GM21381 (cell line): ENCODE data around the gene SALL2.

Experiments used
- ATAC-seq: cut with Tn5 transposase; IDR thresholded peaks from one replicate; pipeline ENCODE4 v1.9.1; 2021; ENCODE audit warnings: mild to moderate bottlenecking, moderate library complexity; ENCODE audit not compliant: unreplicated experiment

Gene SALL2

DNA sequence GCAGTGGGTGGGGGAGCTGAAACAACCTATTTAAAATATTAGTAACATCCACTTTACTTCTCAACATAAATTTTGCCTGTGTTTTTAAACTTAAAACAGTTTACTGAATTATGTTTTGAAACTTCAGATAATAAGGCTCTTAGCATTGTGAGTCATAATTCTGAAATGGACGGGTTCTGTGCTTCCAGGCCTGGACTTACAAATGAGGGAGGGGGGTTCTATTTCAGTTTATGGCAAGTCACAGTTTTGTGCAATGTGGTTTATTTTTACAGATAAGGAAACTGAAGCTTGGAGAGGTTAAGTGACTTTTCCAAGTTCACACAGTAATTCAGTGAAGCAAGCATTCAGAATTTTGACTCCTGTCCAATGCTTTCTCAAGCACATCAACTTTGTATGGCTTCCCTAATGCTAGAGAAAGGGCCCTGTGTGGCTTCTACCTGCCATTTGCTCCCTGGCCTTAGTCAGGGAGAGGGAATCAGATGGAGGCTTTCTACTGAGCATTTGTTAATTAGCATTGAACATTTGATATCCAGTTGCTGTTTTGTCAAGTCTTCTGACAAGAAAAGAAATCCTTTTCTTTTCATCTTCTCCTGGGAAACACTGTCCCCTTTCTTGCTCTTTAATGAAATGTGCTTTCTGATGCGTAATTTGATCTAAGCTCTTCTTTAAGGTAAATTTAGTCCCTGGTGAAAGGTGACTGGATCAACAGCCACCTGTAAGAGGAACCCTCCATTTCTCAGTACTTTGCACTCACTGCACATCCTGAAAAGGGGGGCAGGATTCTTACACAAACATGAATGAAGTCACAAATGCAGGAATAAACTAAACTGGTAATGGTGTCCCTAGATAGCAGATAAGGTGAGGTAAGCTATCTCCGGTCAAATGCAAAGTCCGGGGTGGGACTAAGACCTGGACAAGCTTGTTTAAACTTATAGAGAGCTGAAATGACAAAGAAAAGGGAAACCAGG lies 2.5 kb upstream of the SALL2 start:
- ATAC-seq: no peak

DNA sequence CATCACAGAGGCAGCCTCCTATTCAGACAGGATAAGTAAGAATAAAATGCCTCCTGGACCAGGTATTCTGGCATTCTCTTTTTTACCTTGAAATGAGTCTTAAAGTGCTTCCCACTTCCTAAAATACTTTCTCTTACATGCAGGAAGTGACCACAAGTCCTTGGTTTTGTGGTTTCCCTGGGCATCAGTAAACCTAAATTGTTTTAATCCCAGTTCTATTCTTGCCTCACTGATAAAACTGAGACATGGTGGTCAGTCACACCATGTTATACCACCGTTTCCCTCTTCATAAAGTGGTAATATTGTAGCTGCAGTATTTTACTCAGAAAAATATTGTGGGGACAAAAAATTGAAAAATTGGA lies 1.2 kb upstream of the SALL2 start:
- ATAC-seq: no peak

DNA sequence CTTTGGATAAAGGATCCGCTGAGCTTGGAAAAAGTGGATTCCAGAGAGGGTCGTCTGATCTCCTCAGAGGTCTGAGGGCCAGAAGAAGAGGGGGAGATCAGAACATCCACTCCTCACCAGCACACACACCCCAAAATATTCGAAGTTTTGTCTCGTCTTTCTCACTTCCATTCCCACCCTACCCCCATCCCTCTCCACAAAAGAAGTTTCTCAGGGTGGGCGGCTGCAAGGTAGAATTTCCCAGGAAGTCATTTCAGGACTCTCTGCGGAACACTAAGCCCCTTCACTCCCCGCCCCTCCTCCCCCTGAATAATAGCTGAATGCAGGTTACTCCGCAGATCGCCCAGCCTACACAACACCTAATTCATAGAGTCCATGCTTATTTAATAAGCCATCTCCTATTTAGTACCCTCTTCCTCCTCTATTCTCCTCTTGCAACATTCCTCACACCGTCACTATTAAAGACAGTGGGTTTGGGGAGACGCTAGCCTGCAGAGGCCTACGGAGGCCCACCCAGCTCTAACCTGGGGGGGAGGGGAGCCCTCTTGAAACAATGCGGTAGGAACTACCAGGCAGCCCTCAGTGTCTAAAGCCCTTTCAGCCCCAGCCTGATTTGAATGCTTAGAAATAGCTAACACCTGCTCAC lies 649 bp upstream of the SALL2 start:
- ATAC-seq: no peak

DNA sequence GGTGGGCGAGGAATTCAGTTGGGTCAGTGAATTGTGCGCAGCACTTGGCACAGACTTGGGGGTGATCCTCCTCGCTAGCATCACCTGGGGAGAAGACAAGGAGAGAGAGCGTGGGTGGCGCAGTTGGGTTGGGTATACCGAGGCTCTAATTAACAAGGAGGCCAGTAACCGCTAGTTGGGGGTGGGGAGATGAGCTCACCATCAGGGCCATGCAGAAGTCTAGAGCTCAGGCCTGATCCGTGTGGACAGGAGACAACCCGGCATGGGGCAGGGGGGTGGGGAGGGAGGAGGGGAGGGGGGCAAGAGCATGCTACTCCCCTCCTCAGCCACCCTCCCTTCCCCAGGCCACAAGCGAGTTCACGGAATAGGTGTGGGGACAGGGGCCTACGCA lies 580 bp downstream of the SALL2 start:
- no peak for ATAC-seq

DNA sequence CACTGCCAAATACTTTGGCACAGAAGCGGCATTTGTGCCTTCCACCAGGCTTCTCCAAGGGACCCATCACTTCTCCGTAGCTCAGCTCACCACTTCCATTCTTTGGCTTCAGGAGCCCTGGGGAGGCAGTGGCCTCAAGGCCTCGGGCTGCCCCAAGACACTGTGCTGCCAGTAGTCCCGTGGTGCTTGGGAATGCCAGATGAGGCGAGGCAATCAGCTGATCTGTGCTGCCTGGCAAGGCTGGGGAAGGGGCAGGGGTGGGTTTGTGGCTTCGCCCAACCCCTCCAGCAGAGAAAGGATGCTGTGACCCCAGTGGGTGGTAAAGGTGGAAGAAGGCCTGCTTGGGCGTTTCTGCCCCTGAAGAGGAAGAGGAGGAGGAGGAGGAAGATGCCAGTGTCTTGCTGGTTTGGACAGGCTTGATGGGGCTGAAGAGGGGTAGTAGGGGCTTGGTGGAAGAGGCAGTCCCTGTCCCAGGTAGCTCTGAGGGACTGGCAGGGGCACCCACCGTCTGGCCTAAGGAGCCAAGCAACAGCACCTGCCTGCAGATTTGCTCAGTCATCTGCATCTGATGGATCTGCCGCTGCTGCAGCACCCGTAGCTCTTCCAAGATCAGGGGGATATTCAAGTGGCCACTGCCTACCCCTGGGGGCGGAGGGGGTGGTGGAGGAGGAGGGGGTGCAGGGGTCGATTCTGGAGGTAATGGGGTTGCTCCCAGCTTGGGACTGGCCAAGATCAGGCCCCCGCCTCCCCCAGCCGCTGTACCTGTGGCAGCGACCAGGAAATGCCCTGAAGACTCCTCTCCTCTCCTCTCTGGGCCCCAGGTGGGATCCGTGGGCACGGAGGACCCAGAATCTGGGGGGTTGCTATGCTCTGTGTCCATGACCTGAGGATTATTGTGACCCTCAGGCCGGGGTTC lies 1.3 kb downstream of the SALL2 start:
- ATAC-seq: no peak

DNA sequence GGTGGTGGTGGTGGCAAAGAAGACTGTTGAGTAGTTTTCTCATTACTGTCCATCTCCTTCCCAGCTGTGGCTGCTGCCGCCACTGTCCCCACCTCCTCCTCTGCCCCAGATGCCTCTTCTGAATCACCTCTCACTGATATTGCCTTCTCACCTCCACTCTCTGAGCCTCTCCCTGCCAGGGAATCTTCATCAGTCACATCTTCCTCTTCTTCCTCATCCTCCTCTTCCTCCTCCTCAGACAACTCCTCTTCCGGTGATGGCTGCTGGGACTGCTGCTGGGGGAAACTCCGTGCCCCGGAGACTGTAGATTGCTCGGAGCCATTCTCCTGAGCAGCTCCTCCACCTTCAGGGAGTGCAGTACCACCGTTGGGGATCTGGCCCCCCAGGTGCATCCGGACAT lies 2.9 kb downstream of the SALL2 start:
- no peak for ATAC-seq

DNA sequence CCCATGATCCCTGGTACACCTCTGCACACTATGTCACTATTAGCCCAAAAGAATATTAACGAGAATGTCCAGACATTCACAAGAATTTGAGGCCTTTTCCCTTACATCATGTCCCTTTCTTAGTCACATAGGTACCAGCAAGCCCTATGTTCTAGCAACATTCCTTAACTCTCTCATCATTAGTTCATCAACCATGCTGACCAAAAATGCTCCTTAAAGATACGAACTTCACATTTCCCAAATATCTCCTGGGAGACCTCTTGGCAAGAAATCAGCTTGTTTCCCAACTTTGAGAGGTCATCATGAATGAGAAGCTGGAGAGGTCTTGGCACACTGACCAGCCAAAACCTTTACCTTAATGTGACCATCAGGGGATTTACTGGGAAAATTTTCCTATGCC lies 4.6 kb downstream of the SALL2 start:
- ATAC-seq: no peak

DNA sequence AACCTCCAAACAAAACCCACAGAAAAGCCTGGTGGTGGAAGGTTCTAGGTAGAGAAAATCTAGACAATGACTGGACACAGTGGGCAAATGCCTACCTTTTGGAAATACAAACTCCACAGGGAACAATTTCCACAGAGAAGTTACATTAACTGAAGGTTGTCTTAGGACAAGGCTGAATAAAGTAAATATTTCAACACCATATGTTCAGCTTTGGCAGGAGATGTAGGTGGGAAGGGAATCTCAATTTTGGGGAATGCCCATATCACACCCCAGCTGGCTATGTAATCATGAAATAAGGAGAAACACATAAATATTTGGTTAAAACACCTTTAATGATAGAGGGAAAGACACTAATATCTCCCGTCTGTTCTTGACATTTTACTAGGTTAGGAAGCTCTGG lies 5.4 kb downstream of the SALL2 start:
- no peak for ATAC-seq

DNA sequence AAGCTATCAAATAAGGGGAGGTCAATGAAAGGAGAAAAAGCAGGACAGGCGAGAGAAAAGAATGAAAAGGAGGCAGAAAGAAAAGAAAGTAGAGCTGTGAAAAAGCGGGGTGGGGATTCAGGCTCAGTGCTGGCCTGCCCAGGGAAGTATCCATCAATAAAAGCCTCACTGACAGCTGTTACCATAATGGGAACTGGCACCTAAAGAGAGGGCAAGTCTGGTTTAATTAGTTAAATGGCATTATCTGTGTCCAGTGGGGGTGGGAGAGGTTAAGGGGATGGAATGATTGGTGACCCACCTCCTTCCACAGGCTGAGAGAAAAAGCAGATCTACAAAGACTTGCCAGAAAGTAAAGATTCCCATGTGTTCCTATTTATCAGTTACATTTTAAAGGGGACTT lies 7.4 kb downstream of the SALL2 start:
- ATAC-seq: no peak

DNA sequence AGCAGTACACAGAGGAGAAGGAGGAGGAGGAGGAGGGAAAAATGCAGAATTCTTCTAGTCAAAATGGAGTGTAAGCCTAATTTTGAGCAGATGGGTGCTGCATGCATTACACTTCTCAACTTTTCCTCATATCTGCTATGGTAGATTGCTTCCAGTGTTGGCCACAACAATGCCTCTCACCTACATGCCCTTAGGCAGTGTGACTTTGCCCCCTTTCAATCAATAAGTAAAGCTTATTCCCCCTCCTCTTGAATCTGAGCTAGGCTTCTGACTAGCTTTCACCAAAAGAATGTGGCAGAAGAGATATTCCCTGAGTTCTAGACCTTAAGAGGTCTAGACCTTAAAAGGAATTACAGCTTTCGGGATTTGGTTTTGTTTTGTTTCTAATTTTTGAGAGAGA lies 11.8 kb downstream of the SALL2 start:
- no peak for ATAC-seq

DNA sequence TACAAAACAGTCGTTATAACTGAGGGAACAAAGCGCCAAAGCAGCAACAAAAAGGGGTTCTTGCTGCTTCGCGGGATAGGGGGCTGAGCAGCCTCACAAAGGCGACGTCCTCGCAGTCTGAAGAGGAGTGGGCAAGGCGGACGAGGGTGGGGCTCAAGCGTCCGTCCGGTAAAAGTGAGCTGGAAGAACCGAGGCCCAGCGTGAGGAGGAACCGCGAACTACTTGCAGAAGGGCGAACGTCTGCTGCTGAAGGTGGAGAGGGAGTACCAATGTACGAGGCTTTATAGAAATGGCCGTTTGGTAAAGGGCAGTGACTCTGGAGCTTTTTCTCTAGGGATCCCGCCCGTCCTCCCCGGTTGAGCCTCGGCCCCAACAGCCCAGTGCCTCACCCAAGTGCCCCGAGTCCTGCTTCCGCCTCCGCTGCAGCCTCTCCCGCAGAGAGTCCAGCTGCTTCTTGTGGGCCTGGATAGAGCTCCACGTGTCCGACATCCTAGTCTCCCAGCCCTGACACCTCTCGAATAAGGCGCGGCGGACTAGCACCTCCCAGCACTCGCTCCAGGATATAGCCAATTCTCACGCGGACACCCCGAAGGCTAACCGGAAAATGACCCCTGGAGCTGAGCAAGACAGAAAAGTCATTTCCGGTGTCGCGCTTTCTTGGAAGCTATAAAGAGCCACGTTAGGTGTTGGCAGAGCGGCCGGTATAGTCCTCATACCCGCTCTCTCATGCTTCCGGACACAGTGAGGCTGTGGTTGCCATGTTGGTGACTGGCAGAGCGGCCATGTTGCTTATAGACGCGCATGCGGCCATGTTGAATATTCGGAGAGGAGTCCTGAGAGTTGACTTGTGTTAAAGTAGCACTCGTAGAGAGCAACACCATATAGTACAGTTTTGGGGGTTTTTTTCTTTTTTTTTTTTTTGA lies 15.2 kb downstream of the SALL2 start, which contains the start of gene METTL3:
METTL3 (minus strand) TSS at position 606 of the 923 bp plus-strand sequence; CDS start at position 489, 117 bp downstream.
- ATAC-seq: peak; percentile 97

DNA sequence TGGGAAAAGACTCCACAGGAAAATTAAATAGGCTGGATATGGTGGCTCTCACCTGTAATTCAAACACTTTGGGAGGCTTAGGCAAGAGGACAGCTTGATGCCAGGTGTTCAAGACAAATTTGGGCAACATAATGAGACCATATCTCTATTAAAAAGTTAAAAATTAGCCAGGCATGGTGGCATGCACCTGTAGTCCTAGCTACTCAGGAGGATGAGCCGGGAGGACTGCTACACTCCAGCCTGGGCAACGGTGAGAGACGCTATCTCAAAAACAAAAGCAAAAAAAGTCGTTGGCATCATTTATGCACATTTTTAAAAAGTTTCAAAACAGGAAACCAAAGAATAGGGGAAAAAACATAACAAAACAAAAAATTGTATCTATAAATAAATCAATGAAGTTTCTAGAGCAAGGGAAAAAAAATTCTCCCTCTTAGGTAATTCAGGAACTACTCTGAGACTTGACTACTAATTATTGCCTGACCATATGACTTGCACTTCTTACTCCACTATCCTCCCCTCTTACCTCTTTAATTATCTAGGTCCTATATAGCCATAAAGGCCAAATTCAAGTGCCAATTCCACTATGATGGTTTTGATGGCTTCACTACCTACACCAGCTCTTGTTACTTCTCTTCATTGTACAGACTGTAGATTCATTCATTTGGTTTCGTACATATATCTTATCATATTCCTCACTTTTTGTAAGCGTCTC lies 16.6 kb downstream of the SALL2 start:
- no peak for ATAC-seq

DNA sequence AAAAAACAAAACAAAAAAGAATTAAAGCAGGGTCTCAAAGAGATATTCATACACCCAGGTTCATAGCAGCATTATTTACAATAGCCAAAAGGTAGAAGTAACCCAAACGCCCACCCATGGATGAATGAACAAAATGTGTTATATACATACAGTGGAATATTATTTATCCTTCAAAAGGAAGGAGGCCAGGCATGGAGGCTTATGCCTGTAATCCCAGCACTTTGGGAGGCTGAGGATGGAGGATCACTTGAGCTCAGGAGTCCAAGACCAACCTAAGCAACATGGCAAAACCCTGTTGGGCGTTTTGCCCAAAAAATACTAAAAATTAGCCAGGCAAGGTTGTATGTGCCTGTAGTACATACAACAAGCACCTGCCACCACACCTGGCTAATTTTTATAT lies 19.6 kb downstream of the SALL2 start:
- no peak for ATAC-seq

DNA sequence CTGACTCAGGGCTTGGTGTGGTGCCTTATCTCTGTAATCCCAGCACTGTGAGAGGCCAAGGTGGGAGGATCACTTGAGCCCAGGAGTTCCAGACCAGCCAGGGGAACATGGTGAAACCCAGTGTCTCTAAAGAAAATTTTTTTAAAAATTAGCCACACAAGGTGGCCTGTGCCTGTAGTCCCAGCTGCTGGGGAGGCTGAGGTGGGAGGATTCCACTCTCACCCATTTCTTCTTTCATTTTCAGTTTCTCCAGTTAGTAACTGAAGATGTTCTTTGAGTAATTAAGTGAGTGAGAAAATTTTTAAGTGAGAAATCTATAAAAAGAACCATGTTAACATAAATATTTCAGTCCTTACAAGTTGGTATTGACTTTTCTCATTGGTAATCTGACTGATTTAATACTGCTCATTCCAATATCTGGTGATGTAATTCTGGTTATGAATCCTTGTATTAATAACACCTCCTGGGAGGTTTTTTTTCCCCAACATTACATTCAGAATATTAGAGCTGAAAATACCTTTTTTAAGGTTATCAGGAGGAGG lies 21.1 kb downstream of the SALL2 start:
- peak; percentile 83 for ATAC-seq

DNA sequence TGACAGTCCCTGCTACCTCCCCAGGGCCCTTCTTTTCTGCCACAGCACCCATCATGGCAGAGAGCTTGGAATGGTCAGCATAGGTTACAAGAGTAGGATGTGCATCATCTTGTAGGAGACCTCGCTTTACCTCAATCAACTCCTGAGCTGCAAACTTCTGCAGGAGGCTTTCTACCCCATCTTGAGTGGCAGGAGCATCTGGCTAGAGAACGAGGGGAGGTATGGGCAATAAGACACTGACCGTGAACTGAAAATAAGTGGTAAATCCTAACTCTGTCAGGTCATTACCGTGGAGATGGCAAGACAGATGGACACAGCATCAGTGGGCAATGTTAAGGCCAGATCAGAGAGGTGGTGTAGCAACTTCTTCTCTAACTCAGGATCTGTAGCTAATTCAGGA lies 22.8 kb downstream of the SALL2 start:
- ATAC-seq: no peak

DNA sequence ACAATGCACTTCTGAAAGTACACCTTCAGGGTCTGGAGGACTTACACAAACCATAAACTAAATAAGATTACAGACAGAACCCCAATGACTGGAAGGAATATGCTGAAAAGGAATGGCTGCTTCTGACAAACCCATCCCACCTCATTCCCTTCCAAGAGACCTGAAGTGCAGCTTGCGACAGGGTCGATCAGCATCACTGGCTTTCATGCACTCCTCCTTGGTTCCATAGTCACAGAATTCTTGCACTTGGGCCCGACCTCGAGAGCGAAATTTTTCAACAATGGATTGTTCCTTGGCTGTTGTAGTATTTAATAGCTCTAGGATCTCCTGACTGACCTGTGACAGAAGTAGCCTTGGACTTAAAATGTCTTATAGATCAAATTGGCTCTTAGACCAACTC lies 24.6 kb downstream of the SALL2 start:
- ATAC-seq: no peak

DNA sequence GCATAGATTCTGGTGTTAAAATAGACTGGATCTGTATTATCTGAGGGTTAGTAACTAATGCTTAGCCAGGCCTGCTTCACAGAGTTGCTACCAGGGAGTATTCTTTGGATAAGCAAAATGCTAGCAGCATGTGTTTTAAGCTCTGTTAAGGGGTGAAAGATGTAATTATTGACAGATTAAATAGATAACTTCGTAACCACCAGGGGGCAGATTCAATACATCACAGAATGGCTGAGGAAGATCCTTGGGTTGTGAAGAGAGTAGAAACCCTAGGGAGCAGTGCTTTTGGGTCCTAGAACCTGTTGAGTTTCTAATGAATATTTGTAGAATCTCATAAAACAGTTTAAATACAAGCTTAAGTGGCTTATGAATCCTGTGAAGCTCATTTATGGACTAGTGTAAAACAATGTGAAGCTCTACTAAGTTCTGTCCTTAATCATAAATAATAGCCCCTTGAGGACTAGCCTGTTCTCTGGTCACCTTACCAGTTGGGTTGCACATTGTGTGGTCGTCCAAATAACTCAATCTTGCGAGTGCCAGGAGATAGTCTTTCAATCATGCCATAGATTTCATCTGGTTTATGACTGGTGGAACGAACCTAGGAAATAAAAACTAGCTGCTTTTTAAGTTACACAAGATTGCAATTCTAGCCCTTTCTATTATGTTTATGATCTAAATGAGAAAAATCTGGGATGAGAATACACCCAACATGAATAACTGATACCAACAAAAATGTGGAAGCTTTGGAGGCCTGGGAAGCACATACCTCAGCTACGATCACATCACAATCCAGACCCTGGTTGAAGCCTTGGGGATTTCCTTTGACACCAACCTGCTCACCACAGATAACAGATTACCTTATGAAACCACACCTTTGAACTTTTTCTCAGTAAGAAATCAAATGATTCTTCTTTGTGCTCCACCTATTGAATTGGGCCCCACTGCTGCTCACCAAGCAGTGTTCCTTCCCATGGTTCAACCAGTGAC lies 27.3 kb downstream of the SALL2 start:
- peak; percentile 61 for ATAC-seq

DNA sequence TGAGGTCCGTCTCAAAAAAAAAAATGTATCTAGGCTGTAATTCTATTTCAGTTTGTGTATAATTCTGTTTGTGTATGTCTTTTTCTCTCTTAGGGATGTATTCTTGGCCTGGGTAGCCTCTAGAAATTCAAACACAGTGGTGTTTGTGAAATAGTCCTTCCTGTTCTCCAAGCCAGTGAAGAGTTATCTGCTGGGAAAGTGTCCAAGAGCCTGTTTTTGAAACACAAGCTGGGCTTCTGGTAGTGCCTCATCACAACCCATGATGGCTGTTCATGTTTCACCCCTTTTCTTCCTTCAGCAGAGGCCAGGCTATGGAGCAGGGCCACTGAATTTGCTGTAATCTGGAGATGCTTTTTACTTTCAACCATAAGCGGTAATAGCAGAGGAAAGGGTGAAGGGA lies 29.7 kb downstream of the SALL2 start:
- no peak for ATAC-seq
